Adrenal gland (tissue), 12 donors: ENCODE results near the gene ARL15. TPM values are rescaled to one million over a fixed set of nuclear protein-coding genes. Genes with fewer than 3 reads are reported as not detected.

Experiments used
- DNase-seq, 7 donors: peaks; one replicate each; pipeline ENCODE4 v3.0.0-alpha.2; 2019 to 2020
- H3K27ac ChIP-seq, 5 donors: fragments of 200-600 bp; sonication (generic) in 4 of 5; 1 replicate in 3 of 5; 2 replicates in 2 of 5; pipeline versions ENCODE4 v1.5.1 to v1.8.0; 2016 to 2020; ENCODE audit warnings: mild to moderate bottlenecking in 1 of 5
- H3K27me3 ChIP-seq: fragments of 200-600 bp; 2 replicates; pipeline ENCODE4 v1.8.0; 2021
- H3K36me3 ChIP-seq, 2 donors: fragments of 200-600 bp; replicated peaks in 1 of 2; 1 replicate in 1 of 2; 2 replicates in 1 of 2; pipeline versions ENCODE4 v1.5.1 to v1.8.0; 2018 to 2022
- H3K4me1 ChIP-seq, 2 donors: fragments of 200-600 bp; replicated peaks in 1 of 2; 1 replicate in 1 of 2; 2 replicates in 1 of 2; pipeline versions ENCODE4 v1.5.1 to v1.8.0; 2018 to 2021
- H3K4me3 ChIP-seq, 4 donors: fragments of 200-600 bp; sonication (generic) in 3 of 4; one replicate each; pipeline ENCODE4 v1.5.1; 2016 to 2018
- H3K9me3 ChIP-seq, 3 donors: fragments of 200-600 bp; sonication (generic) in 1 of 3; replicated peaks in 1 of 3; 1 replicate in 2 of 3; 2 replicates in 1 of 3; pipeline versions ENCODE4 v1.5.1 to v1.8.0; 2016 to 2021
- POLR2A ChIP-seq, 2 donors: fragments of 450-650 bp; IDR thresholded peaks; one replicate each; pipeline ENCODE4 v1.6.1; 2017; ENCODE audit warnings: antibody characterized with exemption in 2 of 2, mild to moderate bottlenecking in 2 of 2, moderate library complexity in 1 of 2
- WGBS, 4 donors: extraction: QIAGEN DNeasy Blood & Tissue Kit in 2 of 4; methylation state at CpG; one replicate each; pipeline versions ENCODE4 v1.1.5 to v1.1.7; 2013 to 2017; 5-methylcytosine and 5-hydroxymethylcytosine counted together
- intact Hi-C, 2 donors: fragments of 100-400 bp; cut with DNase I; formaldehyde crosslinking; loops; one replicate each; pipeline versions ENCODE4 v1.14.1 to v1.15.0; 2022 to 2023
- polyA plus RNA-seq, 3 donors: library from polyadenylated mRNA; stranded (reverse); fragments of 200-250 nt in 2 of 3; fragments of 350-450 nt in 1 of 3; fragmentation: Illumina TruSeq in 1 of 3; extraction: RNeasy Lipid Tissue Mini Kit (QIAGEN cat#74804) in 1 of 3; gene quantifications; one replicate each; pipeline ENCODE4 v1.2.3, GENCODE V29; 2013 to 2014
- total RNA-seq, 9 donors: library from RNA; depleted of rRNA in 4 of 9; stranded (reverse); fragments of >200 nt in 4 of 9; fragments of 120-200 nt in 1 of 9; fragmentation: NEBNext Ultra II Directional in 1 of 9; extraction: Animal tissue kit (Norgen Biotek cat#: 25700) in 1 of 9; gene quantifications; one replicate each; pipeline versions ENCODE4 v1.1.0 to v1.2.4, GENCODE V29; 2013 to 2023
- TF ChIP-seq, protein P1 (sequence below), 6 experiments: fragments of 450-650 bp in 4 of 6; fragments of 200-600 bp in 2 of 6; sonication (generic) in 1 of 6; IDR thresholded peaks; 1 replicate in 5 of 6; 2 replicates in 1 of 6; pipeline versions ENCODE4 v1.5.1 to v1.8.0; 2016 to 2021; ENCODE audit warnings: antibody characterized with exemption in 6 of 6, mild to moderate bottlenecking in 2 of 6, moderate library complexity in 1 of 6
- donor health status: healthy with polysubstance abuse.
- donor health status: Bipolar disorder and iron deficiency.
- donor health status: DM: yes; HTN: yes; CAD: no.
- donor health status: DM: no; HTN: no; CAD: no.
- donor health status: DM: no; HTN: no; CAD: no.
- donor health status: DM: yes; HTN: yes; CAD: no.

The ARL15 gene
- total and polyA plus RNA-seq, 12 donors, result 12.1 to 85.6 (median 38.9) TPM

DNA sequence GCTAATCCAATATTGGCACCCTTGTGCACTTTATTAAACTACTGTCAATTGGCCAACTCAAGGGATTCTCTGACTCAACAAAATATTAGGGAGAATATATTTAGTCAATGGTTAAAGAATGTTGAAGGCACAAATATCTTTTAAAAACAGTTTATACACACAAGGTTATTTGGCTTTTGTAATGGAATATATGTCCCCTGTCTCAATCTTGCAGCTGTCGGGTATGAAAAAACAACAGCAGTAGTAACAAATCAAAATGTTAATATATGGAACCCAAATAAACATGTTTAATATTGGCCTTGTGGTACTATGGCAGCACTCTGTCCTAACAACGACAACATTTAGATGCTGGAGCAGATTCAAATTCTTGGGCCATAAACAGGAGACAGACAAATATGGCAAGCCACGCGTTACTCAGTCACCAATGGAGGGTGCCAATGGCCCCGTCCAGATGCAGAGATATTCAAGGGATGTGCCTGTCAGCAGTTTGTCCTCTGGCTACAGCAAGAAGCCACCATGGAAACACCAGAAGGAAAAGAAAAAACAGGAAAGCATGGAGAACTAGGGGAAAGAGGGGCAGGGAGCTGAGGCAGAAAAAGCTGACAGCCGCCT is 408.0 kb downstream of the ARL15 start:
- no peak overlapping the region for H3K4me3 ChIP-seq
- H3K27ac ChIP-seq, result no peak overlapping the region
- H3K36me3 ChIP-seq, result no peaks in the 10 kb centered on the region
- no peaks in the 10 kb centered on the region for H3K4me1 ChIP-seq
- DNase-seq, result no peak
- no peak for TF ChIP-seq POLR2A (IDR thresholded peaks at IDR 0.05)
- TF ChIP-seq, protein P1, sequence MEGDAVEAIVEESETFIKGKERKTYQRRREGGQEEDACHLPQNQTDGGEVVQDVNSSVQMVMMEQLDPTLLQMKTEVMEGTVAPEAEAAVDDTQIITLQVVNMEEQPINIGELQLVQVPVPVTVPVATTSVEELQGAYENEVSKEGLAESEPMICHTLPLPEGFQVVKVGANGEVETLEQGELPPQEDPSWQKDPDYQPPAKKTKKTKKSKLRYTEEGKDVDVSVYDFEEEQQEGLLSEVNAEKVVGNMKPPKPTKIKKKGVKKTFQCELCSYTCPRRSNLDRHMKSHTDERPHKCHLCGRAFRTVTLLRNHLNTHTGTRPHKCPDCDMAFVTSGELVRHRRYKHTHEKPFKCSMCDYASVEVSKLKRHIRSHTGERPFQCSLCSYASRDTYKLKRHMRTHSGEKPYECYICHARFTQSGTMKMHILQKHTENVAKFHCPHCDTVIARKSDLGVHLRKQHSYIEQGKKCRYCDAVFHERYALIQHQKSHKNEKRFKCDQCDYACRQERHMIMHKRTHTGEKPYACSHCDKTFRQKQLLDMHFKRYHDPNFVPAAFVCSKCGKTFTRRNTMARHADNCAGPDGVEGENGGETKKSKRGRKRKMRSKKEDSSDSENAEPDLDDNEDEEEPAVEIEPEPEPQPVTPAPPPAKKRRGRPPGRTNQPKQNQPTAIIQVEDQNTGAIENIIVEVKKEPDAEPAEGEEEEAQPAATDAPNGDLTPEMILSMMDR (IDR thresholded peaks at IDR 0.05), result no peak
- intact Hi-C loops, result no loop called here
- H3K27me3 ChIP-seq, result no peaks in the 10 kb centered on the region
- H3K9me3 ChIP-seq, result no peaks in the 10 kb centered on the region
- WGBS, 4 donors, result 94 to 97% (median 95%) methylated on average over 6 of the region's 6 CpGs

DNA sequence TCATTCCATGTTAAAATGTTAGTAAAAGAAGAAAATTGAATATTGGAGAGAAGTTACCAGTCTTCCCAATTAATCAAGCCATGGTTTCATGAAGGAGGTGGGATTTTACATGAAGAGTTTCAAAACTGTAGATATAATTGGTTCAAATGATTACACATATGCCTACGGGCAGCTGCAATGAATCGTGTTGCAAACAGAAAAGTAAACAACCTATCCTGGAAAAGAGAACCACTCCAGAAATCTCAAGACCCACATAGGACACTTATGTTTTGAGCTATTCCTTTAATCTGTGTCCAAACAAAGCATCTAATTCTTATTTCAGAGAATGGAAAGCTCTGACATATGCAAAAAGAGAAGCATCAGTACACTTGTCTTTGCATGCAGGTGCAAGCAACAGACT is 409.7 kb downstream of the ARL15 start:
- no peaks in the 10 kb centered on the region for H3K36me3 ChIP-seq
- no peaks in the 10 kb centered on the region for H3K4me1 ChIP-seq
- intact Hi-C loops, result no loop called here
- H3K4me3 ChIP-seq, result no peak overlapping the region
- H3K27me3 ChIP-seq, result no peaks in the 10 kb centered on the region
- TF ChIP-seq, protein P1 (IDR thresholded peaks at IDR 0.05), result no peak
- no peak for TF ChIP-seq POLR2A (IDR thresholded peaks at IDR 0.05)
- no peaks in the 10 kb centered on the region for H3K9me3 ChIP-seq
- no peak overlapping the region for H3K27ac ChIP-seq
- 85 to 93% (median 88%) methylated on average over 2 of the region's 2 CpGs for WGBS, 4 donors
- no peak for DNase-seq

DNA sequence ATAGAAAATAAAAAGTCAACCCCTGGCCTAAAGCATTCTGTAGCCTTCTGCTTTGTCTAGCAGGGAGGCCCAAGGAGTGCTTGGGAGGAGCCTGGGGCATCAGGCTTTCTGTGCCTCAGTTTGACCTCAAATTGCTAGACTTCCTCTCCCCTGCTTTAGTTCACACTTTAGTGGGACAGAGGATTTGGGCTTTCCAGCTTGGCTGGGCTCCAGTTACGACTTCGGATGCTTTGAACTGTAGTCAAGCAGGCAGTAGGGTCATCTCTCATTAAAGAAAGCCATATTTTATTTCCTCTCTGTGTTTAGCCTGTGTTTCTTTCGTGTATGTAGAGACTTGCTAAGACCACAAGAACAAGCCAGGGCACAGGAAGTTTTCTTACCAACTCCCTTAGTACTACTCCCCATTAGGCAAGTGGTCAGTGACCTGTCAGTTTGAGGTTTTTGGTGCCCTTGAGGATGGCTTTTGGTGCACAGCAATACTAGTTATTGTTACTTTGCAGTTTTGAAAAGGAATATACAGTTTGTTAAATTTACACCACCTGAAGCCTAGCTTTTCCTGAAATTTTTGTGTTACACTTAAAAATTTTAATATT is 415.2 kb downstream of the ARL15 start:
- Histone ChIP-seq H3K4me1 (no peaks in the 10 kb centered on the region), H3K9me3 (no peaks in the 10 kb centered on the region), H3K27me3 (no peaks in the 10 kb centered on the region), H3K4me3 (no peak overlapping the region), H3K36me3 (no peaks in the 10 kb centered on the region), H3K27ac (no peak overlapping the region)
- intact Hi-C loops, result no loop called here
- no peak for DNase-seq
- TF ChIP-seq POLR2A (IDR thresholded peaks at IDR 0.05), result no peak
- TF ChIP-seq, protein P1 (IDR thresholded peaks at IDR 0.05), result no peak
- 68 to 82% (median 70%) methylated on average over 3 of the region's 3 CpGs for WGBS, 4 donors

- Histone ChIP-seq H3K27ac (no peak overlapping the region), H3K4me3 (no peak overlapping the region), H3K27me3 (no peaks in the 10 kb centered on the region), H3K36me3 (no peaks in the 10 kb centered on the region), H3K9me3 (no peaks in the 10 kb centered on the region), H3K4me1 (no peaks in the 10 kb centered on the region)
- intact Hi-C loops, result no loop called here
- 50 to 73% (median 58%) methylated on average over 1 of the region's 1 CpG for WGBS, 4 donors
- DNase-seq, result no peak
- TF ChIP-seq, protein P1 (IDR thresholded peaks at IDR 0.05), result no peak
- no peak for TF ChIP-seq POLR2A (IDR thresholded peaks at IDR 0.05)
Observed at GRCh38 chr5:53893626-53894025, 416.7 kb downstream of the ARL15 start.
